GM12878 (cell line): ENCODE results near the gene RASL10A. TPM values are rescaled to one million over a fixed set of nuclear protein-coding genes. Genes with fewer than 3 reads are reported as not detected.

Experiments
- ATAC-seq: fragments of 200-7000 bp; cut with Tn5 transposase; 3 replicates; pipeline ENCODE4 v1.9.1; 2020; ENCODE audit warnings: mild to moderate bottlenecking, moderate library complexity
- BruUV-seq: library from RNA; stranded (reverse); fragments of 400-500 nt; replicated peaks from 2 replicates; lab custom pipeline; 2021; lab: Mats Ljungman, UMichigan
- CTCF ChIA-PET: fragments of 300-600 bp; sonication (Branson Sonifier 250); formaldehyde crosslinking; extraction: SDS; loops from one replicate; lab custom pipeline; 2021; ENCODE audit warnings: inconsistent platforms; lab: Yijun Ruan, JAX
- POLR2A ChIA-PET: fragments of 350-600 bp; formaldehyde crosslinking; extraction: SDS; loops from one replicate; lab custom pipeline; 2021; ENCODE audit warnings: inconsistent platforms; lab: Charles Lee
- RAD21 ChIA-PET: fragments of 300-600 bp; sonication (Branson Sonifier 250); formaldehyde crosslinking; loops from one replicate; lab custom pipeline; 2023; ENCODE audit warnings: antibody characterized with exemption; ENCODE audit not compliant: unreplicated experiment; lab: Charles Lee
- SMC1A ChIA-PET: fragments of 300-600 bp; sonication (Branson Sonifier 250); formaldehyde crosslinking; loops from one replicate; lab custom pipeline; 2023; ENCODE audit not compliant: unreplicated experiment, uncharacterized antibody; lab: Charles Lee
- DNase-seq: peaks from one replicate; pipeline ENCODE4 v3.0.0-alpha.2; 2011; ENCODE audit warnings: low read depth, low spot score
- FAIRE-seq: peaks from 3 replicates; lab custom pipeline; 2011; peaks lifted over from hg19 to GRCh38; lab: Jason Lieb, UNC
- H2AFZ ChIP-seq: 2 replicates; pipeline ENCODE4 v1.6.0; 2011; ENCODE audit warnings: low read depth, low read length, control low read depth; ENCODE audit not compliant: control insufficient read depth
- H3K27ac ChIP-seq: 2 replicates; pipeline ENCODE4 v1.5.1; 2011; ENCODE audit warnings: control low read depth; ENCODE audit not compliant: control insufficient read depth, insufficient read depth
- H3K27me3 ChIP-seq, 2 experiments: replicated peaks in 1 of 2; 2 replicates each; pipeline versions ENCODE4 v1.6.0 to v1.6.1; 2011; ENCODE audit warnings: low read length in 1 of 2; ENCODE audit not compliant: control insufficient read depth in 2 of 2, insufficient read depth in 2 of 2
- H3K36me3 ChIP-seq, 2 experiments: 2 replicates each; pipeline ENCODE4 v1.5.1; 2011; ENCODE audit warnings: low read length in 1 of 2; ENCODE audit not compliant: control insufficient read depth in 2 of 2, insufficient read depth in 2 of 2
- H3K4me1 ChIP-seq: 2 replicates; pipeline ENCODE4 v1.6.1; 2011; ENCODE audit warnings: mild to moderate bottlenecking, low read length, moderate library complexity, mixed read lengths; ENCODE audit not compliant: control insufficient read depth, insufficient read depth
- H3K4me2 ChIP-seq: 2 replicates; pipeline ENCODE4 v1.6.0; 2011; ENCODE audit warnings: control low read depth; ENCODE audit not compliant: control insufficient read depth, insufficient read depth
- H3K4me3 ChIP-seq: fragments of 200-600 bp; sonication (generic); 2 replicates; pipeline ENCODE4 v1.5.1; 2016
- H3K79me2 ChIP-seq: 2 replicates; pipeline ENCODE4 v1.6.0; 2011; ENCODE audit warnings: low read length; ENCODE audit not compliant: control insufficient read depth, insufficient read depth
- H3K9ac ChIP-seq: 2 replicates; pipeline ENCODE4 v1.8.0; 2011; ENCODE audit warnings: low read length, control low read depth, mixed read lengths; ENCODE audit not compliant: control insufficient read depth, insufficient read depth
- H3K9me3 ChIP-seq: replicated peaks from 3 replicates; pipeline ENCODE4 v1.5.1; 2011; ENCODE audit warnings: mild to moderate bottlenecking, low read length; ENCODE audit not compliant: control insufficient read depth, insufficient read depth
- H4K20me1 ChIP-seq: 2 replicates; pipeline ENCODE4 v1.6.0; 2011; ENCODE audit not compliant: control insufficient read depth, insufficient read depth
- TCF3 ChIP-seq: IDR thresholded peaks from 2 replicates; pipeline ENCODE4 v1.6.1; 2012; ENCODE audit warnings: low read depth, mild to moderate bottlenecking, low read length, borderline replicate concordance; ENCODE audit not compliant: insufficient read depth
- ZNF687 ChIP-seq: fragments of 450-650 bp; IDR thresholded peaks from 2 replicates; pipeline ENCODE4 v1.6.1; 2017; ENCODE audit warnings: mild to moderate bottlenecking, moderate library complexity
- WGBS: methylation state at CpG from one replicate; pipeline ENCODE4 v1.1.6; 2016; ENCODE audit warnings: low lambda C conversion rate; ENCODE audit not compliant: insufficient replicate concordance, insufficient coverage; ENCODE audit errors: missing lambda C conversion rate; 5-methylcytosine and 5-hydroxymethylcytosine counted together
- in situ Hi-C: fragments of 300-500 bp; cut with MboI; formaldehyde crosslinking; loops from 9 replicates; pipeline ENCODE4 v1.14.3; 2018; ENCODE audit warnings: mixed read lengths
- intact Hi-C: fragments of 100-400 bp; cut with micrococcal nuclease; formaldehyde crosslinking; loops from one replicate; pipeline ENCODE4 v1.14.2; 2022; ENCODE audit not compliant: unreplicated experiment
- polyA plus RNA-seq, 11 experiments: library from polyadenylated mRNA; depleted of rRNA in 4 of 11; unstranded in 6 of 11; stranded (reverse) in 5 of 11; fragments of >200 nt; fragmentation: Nextera tagmentation in 4 of 11; fragmentation: Illumina TruSeq in 1 of 11; extraction: Ambion mirVana in 4 of 11; extraction: Trizol in 1 of 11; gene quantifications; 1 replicate in 1 of 11; 2 replicates in 10 of 11; pipeline versions ENCODE4 v1.2.1 to v1.2.3, GENCODE V29; 2011 to 2016; ENCODE audit warnings: inconsistent platforms in 2 of 11, missing spikeins in 2 of 11, low read depth in 1 of 11
- total RNA-seq, 4 experiments: library from RNA; depleted of rRNA in 3 of 4; stranded (reverse); fragments of >200 nt in 3 of 4; fragmentation: Illumina TruSeq in 1 of 4; extraction: Trizol in 1 of 4; gene quantifications; 2 replicates each; pipeline versions ENCODE4 v1.2.1 to v1.2.3, GENCODE V29; 2013 to 2021

The RASL10A gene
- total and polyA plus RNA-seq, 10 of the 15 experiments (the other 5 are each of a cell fraction or from before 2014, with no cell fraction given): 0.12 to 0.46 (median 0.21) TPM; not detected in 6

GRCh38 chr22:29308791-29309262 lies 6.7 kb downstream of the RASL10A start:
- BruUV-seq: no TSS peak
- ChIA-PET POLR2A (no interaction called here), RAD21 (no interaction called here), CTCF (no interaction called here), SMC1A (no interaction called here)
- in situ Hi-C loops: no loop called here
- H3K9me3 ChIP-seq: no peaks in the 10 kb centered on the region; the same call in 2 of the 3 replicates
- no peak overlapping the region for H3K4me2 ChIP-seq
- no peak for DNase-seq
- 30% methylated on average over 13 of the region's 13 CpGs for WGBS
- no peak overlapping the region for H3K9ac ChIP-seq
- no peaks in the 10 kb centered on the region; the same call in 1 of the 2 replicates for H3K4me1 ChIP-seq
- H3K27me3 ChIP-seq: peaks cover 4 to 7% of the 10 kb centered on the region in 2 experiments; a peak in 3 of 4 replicates
- no peak for ATAC-seq
- H2AFZ ChIP-seq: no peak overlapping the region
- no peak overlapping the region for H3K27ac ChIP-seq
- intact Hi-C loops: no loop called here
- no peaks in the 10 kb centered on the region for H3K79me2 ChIP-seq
- no peaks in the 10 kb centered on the region for H4K20me1 ChIP-seq
- H3K4me3 ChIP-seq: no peak overlapping the region
- H3K36me3 ChIP-seq: no peaks in the 10 kb centered on the region
- TF ChIP-seq TCF3 (no peak), ZNF687 (no peak)
- no peak for FAIRE-seq
